NCI-H2171 treated with DMSO at 0.1 percent for 48 hours (cell line): ENCODE results near the gene FAM204A.

ENCODE experiments used
- DNase-seq: peaks from one replicate; lab custom pipeline; 2025; lab: John Stamatoyannopoulos, UW

FAM204A gene

GRCh38 chr10:118330295-118331076, 11.6 kb downstream of the FAM204A start:
- DNase-seq, result no peak

- no peak for DNase-seq
These were observed 18.0 kb downstream of the FAM204A start for GRCh38 chr10:118324140-118324539.

DNA sequence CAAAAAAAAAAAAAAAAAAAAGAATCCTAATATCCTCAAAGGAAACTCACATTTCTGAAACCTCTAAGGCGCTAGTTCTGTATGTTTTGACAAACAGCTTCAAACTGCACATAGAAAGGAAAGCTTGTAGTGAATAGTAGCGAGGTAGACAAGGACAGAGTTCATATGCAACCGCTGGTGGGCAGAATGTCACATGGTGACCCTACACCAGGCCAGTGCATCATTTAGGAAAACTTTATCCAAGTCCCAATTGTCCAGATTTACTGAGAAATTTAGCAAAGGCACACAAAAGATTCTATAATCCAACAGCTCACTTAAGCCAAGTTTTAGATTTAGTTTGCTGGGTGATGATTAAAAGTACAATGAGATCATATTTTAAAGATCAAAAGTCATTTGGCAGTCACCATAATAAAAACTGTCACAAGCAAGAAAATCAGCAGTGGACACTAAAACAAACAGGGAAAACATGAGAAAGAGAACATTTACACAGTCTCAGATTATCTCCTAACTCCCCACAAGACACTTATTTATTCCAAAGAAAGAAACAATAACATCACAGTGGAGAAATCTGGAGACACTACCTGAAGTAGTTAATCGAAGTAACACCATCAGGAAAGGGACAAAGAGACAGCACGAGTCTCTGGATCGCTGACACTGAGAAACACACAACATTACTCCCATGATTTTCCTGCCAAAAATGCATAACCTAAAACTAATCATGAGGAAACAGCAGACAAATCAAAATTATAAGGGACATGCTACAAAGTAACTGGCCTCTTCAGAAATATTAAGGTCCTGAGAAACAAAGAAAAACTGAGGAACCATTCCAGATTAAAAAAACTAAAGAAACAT, 20.2 kb downstream of the FAM204A start:
- DNase-seq, result no peak

DNA sequence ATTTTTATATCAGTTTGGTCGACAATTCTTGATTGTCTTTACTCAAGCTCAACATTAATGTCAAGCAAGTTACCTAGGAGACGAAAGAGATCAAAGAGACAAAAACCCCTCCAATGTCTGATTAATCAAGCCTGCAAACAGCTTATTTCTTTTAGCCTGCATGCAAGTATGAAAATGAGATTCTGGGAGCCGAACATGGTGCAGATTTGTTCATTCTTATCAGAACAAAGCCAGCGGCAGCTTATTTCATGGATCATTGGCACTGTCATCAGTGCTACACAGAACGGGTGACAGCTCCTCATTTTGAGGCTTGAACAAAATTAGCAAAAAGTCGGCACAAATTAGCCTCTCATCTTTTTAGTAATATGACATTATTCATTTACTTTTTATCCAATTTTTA, 26.5 kb downstream of the FAM204A start:
- DNase-seq, result no peak

DNA sequence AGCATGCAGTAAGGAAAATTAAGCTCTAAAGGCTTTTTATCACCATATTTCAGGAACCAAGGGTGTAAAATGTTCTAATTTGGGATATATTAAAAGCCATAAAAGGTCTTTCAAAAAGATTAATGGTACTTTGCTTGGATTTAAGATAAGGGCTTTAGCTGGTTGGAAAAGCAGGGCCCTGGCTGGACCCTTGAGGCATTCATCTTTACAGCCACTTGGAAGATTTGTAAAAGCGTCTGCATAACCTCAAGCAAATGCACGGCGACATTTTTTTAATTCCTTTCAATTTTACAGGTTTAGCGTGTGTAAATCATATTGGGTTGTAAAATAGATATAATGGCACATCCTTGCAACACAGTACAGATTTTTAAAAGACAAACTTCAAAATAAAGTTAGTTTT, 27.2 kb downstream of the FAM204A start:
- no peak for DNase-seq

DNA sequence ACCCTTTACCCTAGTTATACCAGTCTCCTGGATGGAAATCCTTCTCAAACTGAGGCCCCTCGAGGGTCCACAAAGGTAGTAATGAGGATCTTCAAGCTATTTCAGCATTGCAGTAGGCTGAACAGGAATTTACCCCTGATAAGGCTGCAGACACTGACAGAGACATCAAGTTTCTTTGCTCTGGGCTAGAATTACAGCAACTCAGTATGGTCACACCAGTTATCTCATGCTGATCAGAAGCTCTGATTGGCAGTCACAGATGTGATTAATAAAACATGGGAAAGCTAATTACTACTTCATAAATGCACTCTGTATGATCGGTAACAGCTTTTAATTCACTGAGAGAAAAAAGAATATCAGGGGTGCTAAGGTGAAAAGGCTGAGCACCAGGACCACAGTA, 30.6 kb downstream of the FAM204A start:
- no peak for DNase-seq

GRCh38 chr10:118310822-118311221, 31.3 kb downstream of the FAM204A start:
- no peak for DNase-seq

- no peak for DNase-seq
These were observed 32.2 kb downstream of the FAM204A start for GRCh38 chr10:118309911-118310310.

DNA sequence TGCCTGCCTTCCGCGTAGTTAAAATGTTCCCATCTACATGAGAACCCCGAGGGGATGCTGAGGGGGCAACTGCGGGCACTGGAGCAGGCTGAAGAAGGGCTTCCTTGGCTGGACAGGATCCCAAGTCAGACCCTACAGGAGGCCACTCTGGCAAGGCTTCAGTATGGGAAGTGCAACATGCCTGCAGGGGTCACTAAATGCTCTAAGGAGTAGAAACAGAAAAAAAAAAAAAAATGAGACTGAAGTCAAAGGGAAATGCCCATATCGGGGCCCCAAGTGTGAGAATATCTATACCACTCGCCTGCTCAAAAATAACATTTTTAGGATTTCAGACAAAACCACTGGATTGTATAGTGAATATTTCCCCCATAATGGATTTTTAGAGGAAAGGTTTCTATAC, 33.5 kb downstream of the FAM204A start:
- no peak for DNase-seq

DNA sequence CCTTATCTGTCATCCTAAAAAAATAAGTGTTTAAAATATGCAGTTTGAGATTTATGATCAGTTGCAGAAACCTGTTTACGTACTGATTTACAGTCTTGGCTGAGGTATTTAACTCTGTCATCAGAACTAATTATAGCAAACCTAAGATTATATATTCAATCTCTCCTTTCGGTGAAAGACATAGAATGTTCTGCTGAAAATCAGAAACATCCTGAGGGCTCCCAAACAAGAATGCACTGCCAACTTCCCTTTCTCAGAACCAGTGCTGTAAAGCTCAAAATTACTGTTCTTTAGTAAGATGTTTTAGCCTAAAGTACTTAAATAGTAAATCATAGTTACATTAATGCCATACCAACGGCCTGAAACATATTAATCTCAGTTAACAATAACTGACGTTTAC, 34.3 kb downstream of the FAM204A start:
- no peak for DNase-seq

GRCh38 chr10:118307220-118307619, 34.9 kb downstream of the FAM204A start:
- DNase-seq, result no peak

- DNase-seq, result no peak
These were observed 36.4 kb downstream of the FAM204A start for GRCh38 chr10:118305730-118306129.

DNA sequence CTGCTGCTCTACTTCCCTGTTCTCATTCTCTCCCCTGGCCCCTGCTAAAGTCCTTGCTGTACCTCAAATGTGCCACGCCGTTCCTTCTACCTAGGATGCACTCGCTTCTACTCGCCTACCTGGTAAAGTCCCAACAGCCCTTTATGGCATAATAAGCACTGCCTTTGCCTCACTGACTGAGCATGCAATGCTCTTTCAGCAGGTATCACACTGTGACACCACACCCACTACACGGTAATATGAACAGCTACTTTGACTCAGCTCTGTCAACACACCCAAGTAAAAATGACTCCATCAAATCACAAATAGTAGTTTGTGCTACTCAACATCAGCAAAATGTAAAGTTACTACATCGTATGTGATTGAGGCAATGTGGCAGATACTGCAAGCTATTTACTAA, 37.6 kb downstream of the FAM204A start:
- DNase-seq, result no peak

- DNase-seq, result no peak
These were observed 40.9 kb downstream of the FAM204A start for GRCh38 chr10:118301211-118301610.

GRCh38 chr10:118300320-118300719, 41.8 kb downstream of the FAM204A start:
- DNase-seq, result no peak

GRCh38 chr10:118298787-118299186, 43.3 kb downstream of the FAM204A start:
- DNase-seq, result no peak

- DNase-seq, result no peak
These were observed 51.0 kb downstream of the FAM204A start for GRCh38 chr10:118291122-118291521.

DNA sequence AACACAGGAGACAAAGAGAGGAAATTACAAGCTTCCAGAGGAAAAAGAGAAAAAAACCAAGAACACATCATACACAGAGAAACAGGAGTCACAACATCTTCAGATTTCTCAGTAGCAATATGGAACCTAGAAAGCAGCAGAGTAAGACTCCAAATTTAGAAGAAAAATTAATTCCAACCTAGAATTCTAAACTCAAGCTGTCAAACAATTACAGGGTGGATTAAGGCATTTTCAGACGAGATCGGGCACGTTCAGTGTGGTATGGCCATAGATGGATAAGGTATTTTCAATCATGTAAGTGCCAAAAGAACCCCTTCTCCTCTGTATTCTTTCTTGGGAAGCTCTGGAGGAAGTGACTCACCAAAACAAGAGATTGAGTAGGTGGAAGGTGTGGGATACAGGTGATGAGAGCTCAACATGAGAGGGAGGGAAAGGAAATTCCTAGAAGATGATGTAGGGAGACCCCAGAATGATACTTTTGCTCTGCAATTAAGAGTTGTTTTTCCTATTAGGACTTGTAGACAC, 51.6 kb downstream of the FAM204A start:
- DNase-seq, result no peak

DNA sequence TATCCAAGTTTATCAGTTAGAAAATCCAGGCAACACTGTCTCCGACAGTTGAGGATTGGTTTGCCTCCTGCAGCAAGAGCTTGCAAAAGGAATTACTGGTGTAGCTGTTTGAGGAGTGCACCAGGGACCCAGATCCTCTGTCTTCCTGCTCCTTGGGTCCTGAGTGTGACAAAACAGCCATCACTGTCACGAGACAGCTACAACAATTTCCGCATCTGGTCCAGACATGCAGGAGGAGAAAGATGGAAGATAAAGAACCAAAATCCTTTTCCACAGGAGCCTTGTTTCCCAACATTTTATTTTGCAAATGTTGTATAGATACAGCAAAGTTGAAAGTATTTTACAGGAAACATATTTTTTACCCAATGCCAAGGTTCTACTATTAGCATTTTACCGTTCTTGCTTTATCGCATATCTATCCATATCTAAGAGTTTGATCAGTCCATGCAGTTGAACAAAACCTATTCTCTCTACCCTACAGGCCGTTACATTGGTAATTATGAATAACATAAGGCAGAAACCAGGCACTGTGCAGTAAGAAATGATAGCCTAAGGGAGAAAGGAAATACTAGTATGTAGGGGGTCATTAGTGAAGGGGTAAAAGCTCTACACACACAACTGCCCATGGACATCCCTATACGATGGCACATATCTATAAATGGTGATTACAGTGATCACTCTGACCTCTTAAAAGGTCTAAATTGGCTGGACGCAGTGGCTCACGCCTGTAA, 54.9 kb downstream of the FAM204A start:
- DNase-seq, result no peak

- no peak for DNase-seq
These were observed 55.9 kb downstream of the FAM204A start for GRCh38 chr10:118286051-118286838.

DNA sequence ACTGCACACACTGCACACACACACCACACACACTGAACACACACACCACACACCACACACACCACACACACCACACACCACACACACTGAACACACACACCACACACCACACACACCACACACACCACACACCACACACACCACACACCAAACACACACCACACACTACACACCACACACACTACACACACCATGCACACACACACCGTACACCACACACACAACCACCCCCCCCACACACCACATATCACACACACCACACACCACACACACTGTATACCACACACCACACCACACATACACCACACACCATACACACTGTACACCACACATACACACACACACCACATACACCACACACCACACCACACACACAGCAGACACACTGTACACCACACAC, 59.5 kb downstream of the FAM204A start:
- DNase-seq, result no peak

DNA sequence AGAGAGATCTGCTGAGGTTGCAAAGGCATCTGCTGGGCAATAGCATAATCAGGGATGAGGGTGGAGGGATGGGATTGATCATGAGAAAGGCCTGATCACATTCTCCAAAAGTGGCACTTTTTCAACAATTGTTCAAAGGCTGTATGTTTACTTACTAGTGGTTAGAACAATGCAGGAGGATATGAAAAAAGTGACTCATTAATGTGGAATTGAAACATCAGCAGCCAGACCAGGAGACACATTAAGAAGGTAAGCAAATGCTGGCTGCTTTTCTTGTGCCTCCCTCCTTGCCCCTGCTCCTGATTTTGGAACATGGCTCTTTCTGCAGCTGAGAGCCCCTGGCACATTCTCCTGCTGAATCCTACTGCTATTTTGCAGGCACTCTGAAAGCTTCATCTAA, 63.5 kb downstream of the FAM204A start:
- DNase-seq, result no peak
